Renal cortex interstitium (tissue), 11 donors: ENCODE measurements around the gene VWA5A. TPM values are rescaled to one million over a fixed set of nuclear protein-coding genes. Genes with fewer than 3 reads are reported as not detected.
"Not testable (repeated sequence)": the region's sequence is repeated elsewhere in the genome, so short reads cannot be mapped to it uniquely, and the experiment has no call there.

Source experiments
- DNase-seq, 11 donors: peaks; one replicate each; pipeline ENCODE4 v3.0.0-alpha.2; 2013; ENCODE audit warnings: low read depth in 9 of 11, low spot score in 4 of 11; ENCODE audit errors: extremely low read depth in 1 of 11
- polyA plus RNA-seq, 3 donors: library from polyadenylated mRNA; unstranded; fragments of 120-200 nt; gene quantifications; one replicate each; pipeline ENCODE4 v1.2.1, GENCODE V29; 2013; ENCODE audit not compliant: insufficient read length in 3 of 3

The VWA5A gene
- polyA plus RNA-seq, 3 donors: 12.0 to 14.7 (median 12.8) TPM

DNA sequence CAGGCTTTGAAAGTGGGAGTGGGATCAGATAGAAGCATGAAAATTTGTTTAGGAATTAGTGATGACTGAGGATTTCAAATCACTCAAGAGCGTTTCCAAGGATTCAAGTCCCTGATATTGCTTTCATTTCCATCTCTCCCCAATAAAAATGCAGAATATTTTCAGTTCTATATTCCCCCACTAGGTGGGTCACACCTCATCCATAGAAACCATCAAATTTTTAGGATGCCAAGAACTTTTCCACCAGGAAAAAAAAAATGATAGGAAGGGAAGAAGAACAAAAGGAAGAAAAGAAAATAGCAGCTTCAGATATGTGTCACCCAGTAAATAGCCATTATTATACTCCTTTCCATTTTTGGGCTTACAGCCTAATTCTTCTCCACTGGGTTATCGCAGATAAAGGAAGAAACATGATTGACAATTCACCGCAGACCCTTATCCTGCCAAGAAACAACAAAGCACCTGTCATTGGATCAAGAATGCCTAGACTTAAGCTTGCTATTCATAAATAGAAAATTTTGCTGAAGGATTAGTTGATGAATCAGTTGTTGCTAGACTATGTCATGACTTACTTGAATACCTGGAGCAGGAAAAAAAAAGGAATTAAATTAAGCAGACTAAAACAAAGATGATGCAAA, 37.6 kb downstream of the VWA5A start:
- no peak for DNase-seq

DNA sequence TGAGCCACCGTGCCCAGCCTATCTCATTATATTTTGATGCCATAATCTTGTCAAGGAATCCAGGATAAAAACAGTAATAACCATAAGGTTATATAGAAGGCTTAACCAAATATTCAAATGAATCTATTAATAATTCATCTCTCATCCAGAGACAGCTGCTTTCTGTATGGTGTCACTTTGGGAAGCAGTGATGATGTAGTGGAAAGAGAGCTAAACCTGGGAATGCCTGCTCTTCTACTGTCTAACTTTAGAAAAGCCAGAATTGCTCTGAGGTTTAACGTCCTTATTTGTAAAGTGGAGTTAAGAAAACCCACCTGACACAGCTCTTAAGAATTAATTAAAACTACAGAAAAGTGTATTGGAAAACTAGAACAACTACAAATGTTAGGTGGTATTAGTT, 38.6 kb downstream of the VWA5A start:
- DNase-seq: no peak

DNA sequence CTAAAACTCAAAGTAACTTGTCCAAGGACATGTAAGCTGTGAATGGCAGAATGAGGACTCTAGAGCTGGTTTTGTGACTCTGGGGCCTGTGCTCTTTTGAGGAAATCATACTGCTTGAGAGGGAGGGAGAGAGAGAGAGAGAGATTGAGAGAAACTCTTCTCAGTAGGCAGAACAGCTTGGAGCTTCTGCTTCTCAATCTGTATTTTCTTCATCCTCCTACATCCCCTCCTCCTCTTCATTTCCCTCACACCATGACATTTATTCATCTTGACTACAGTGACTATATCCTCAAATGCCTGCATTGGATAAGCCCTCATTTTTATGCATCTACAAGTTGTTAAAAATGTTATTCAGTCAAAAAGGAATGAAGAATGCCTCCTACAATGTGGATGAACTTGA, 44.2 kb downstream of the VWA5A start:
- DNase-seq: no peak

DNA sequence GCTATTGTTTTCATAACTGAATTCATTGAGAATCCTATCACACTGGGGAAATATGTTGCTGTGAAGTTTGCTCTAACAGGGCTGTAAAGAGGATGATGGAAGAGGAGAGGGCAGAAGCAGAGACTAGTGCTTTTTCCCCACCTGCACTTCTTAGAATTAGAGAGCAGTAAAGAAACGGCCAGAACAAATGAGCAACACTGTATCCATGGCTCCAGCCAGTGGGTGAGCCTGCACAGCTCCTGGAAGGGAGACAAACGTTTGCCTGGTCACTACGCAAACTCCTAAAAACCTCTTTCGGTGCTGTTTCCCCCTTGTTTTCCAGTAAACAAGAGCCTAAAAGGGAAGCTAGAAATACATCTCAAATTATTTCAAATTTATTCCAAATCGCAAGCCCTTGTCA, 45.7 kb downstream of the VWA5A start:
- DNase-seq: no peak

DNA sequence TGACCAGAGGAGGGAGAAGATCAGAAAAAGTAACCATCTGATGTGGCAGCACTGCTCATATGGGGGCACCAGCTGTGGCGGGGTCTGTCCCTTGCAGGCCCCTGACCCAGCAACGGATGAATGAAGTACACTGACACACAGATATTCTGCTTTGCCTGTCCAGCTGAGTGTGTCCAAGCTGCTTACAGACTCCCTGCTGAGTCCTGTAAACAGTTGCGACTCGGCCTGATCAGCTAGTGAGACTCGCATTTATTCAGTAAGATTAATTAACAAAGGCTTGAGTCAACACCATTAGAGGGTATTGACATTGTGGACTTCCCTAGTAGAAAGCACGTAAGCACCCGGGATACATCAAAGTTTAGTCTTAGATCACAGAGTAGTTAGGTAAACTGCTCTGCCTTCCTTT, 52.6 kb downstream of the VWA5A start:
- DNase-seq: no peak

DNA sequence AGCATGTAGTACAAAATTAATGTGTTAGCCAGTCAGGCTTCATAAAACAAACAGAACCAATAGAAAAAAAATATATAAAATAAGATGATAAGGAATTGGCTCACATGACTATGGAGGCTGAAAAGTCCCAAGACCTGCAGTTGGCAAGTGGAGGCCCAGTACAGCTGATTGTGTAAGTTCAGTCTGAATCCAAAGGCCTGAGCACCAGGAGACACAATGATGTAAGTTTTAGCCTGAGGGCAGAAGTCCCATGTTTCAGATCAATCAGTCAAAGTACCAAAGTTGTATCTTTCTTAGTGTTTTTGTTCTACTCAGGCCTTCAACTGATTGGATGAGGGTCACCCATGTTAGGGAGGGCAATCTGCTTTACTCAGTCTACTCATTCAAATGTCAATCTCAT, 53.5 kb downstream of the VWA5A start:
- DNase-seq: no peak

DNA sequence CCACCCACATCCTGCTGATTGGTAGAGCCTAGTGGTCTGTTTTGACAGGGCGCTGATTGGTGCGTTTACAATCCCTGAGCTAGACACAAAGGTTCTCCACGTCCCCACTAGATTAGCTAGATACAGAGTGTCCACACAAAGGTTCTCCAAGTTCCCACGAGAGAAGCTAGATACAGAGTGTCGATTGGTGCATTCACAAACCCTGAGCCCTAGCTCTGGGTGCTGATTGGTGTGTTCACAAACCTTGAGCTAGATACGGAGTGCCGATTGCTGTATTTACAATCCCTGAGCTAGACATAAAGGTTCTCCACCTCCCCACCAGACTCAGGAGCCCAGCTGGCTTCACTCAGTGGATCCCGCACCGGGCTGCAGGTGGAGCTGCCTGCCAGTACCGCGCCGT, 55.1 kb downstream of the VWA5A start:
- DNase-seq: not testable (repeated sequence)

DNA sequence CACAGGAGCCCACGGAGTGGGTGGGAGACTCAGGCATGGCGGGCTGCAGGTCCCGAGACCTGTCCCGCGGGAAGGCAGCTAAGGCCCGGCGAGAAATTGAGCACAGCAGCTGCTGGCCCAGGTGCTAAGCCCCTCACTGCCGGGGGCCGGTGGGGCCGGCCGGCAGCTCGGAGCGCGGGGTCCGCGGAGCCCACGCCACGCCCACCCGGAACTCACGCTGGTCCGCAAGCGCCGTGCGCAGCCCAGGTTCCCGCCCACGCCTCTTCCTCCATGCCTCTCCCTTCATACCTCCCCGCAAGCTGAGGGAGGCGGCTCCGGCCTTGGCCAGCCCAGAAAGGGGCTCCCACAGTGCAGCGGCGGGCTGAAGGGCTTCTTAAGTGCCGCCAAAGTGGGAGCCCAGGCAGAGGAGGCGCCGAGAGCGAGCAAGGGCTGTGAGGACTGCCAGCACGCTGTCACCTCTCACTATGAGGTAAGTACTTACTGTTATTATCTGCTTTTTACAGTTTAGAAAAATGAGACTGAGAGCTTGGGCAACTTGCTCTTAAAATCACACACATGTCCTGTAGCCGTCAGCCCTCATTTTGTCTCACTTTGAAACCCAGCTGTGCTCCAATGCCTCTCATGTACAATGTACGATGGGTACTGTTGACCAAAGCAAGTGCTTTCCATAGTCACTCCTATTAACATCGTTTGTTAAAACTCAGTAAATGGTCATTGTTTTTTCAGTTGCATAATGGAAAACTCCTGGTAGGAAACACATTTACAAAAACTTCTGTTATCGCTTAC, 55.7 kb downstream of the VWA5A start:
- DNase-seq: no peak

DNA sequence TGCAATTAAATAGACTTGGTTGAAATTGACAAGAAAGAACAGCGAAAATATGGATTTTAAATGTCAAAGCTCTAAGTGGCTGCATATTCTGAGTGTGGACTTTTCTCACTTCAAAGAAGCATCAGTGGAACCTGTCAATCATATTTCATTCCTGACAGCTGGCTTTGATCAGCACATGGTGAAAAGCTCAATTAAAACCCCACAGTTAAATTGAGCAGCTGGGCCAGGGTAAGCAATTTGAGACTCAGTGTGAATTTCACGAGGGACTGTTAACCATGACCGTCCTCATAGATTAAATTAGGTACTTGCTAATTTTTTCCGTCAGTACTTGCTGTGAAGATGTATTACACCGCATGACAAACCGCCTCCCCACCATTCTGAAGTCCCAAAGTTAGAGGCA, 56.9 kb downstream of the VWA5A start:
- DNase-seq: no peak

DNA sequence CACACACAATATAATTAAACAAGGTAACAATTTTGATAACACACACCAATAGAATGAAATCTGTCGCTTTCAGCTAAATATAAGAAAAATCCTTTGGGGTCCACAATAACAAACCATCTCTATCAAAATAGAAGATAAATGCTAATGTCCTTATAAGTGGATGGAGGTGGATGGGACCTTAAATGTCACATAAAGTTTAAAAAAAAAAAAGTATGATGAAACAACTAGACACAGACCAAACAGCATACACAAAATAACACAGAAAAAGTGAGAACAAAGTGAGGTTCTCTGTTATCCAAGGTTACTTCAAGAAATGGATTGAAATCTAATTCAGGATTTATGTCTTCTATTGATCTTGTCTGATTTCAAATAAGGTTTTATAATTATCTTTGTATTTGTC, 57.3 kb downstream of the VWA5A start:
- DNase-seq: no peak

DNA sequence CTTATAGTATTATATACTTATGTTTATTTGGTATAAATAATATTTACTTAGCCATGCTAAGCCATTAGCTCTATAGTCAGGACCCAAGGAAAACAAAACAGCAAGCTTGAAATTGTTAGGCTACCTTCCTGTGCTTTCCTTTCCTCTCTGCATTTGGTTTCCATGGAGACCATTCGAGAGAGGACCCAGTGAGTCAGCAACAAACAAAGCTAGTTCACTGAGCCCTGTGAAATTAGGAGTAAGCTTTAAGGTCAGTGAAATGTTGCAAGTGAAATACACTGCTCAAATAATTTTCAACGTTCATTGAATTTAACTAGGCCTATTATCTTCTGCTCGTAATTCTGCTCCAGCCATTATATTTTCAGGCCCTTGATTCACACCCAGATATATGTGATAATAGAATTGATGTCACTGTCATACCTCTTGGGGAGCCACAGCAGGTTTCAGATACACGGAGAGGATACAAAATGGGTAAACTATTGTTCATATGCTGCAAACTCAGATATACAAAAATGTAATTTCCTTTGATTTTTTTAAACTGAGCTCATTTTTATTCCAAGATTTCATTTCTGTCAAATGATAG, 58.8 kb downstream of the VWA5A start:
- peak in 2 of 11 donors; percentile 27 to 30 for DNase-seq

DNA sequence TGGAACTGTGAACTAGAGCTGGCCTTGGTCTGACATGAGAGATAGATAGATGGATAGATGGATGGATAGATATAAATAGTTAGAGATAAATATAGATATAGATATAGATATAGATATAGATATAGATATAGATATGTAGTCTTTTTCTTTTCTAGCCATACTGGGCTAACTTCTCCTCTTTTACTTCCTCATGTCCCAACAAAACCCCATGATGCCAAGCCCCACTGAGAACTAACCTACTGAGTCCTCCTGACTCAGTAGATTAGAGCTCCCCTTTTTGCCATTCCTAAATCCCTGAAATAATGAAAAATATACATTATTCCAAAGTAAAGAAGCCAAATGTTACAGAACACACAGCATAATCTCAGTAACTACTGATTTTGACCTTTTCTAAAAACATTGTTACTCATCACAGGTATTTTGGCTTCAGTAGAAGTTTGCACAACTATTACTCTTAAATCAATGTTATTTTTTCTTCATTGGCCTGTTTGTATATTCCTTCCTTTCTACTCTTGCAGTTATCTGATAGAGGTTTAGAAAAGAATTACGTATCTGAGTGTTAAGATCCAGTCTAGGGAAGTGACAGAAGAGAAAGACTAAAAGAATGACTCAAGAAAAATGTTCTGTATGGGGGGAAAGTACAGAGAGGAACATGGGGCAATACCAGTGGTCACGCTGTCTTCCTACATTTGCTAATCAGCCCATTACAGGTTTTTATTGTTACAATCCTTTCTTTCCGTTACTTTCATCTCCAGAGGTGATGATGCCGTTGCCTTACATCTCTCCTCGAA, 61.9 kb downstream of the VWA5A start:
- no peak for DNase-seq

DNA sequence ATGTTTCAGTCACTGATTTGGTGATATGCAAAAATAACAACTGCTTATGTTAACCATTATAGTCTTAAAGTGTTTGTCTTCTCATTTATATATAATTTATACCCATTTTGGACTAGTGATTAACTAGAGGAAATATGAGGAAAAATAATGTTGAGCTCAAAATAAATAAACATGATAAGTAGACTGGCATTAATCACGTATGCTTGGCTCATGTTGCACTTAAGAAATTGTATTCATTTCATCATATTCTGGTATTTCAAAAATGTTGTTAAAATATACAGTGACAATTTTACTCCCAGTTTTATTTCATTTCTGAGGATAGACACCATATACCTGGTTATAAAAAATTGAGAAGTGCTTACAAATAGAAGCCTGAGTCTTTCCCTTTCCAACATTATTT, 64.1 kb downstream of the VWA5A start:
- DNase-seq: no peak

DNA sequence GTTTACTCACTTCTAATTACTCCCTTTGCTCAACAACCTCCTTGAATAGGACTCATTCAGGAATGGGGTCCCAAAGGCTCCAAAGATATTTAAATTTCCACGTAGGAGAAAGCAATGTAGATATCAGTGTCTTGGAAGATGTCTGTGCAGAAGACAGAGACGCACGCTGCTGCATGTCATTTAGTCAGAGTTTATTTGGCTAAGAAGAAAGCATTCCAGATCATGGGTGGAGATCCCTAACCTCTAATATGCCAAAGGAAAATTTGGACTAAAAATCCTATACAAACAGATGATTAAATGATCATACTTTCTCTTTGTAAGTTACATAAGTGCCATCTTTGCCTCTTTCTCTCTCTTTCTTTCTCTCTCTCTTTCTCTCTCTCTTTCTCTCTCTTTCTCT, 67.8 kb downstream of the VWA5A start, which contains the start of gene OR10D3:
Gene OR10D3, plus strand, starts transcription at position 278 of the 400 bp plus-strand sequence. CDS start 1,925 bp downstream, outside the sequence.
- DNase-seq: no peak

DNA sequence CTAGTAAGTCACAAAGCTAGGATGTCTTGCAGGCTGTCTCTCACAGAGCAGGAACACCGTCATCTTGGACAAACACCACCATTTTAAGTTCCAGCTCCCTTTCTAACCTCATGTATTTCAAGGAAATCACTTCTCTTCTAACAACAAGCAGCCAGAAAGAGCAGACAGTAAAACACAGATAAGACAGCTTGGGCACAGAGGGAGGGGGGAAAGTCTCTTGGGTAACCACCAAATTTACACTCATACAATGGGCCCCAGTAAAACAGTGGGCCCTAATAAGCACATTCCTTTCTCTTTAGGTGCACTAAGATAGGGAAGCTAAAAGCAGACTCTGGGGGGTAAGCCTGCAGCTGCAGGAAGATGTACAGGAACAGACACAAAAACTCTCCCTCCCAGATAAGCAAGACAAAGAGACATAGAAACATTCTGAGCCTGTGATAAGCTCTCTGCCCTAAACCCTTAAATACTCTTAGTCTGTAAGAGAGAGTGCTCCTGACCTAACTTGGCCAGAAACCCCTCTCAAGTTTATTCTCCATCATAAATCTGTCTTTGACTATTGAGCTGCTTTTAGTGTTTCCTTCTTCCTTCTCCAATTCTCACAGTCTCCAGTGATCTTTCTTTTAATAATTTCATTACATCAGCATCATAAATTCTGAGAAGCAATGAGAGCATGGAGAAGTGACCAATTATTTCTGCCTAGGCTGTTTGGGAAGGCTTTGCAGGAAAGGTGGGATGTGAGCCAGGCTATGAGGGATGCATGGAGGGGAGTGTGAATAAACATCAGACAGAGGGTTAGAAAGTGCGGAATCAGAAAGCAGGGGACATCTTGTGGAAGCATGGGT, 75.3 kb downstream of the VWA5A start:
- DNase-seq: peak in 6 of 11 donors; percentile 8 to 22 (median 14)

DNA sequence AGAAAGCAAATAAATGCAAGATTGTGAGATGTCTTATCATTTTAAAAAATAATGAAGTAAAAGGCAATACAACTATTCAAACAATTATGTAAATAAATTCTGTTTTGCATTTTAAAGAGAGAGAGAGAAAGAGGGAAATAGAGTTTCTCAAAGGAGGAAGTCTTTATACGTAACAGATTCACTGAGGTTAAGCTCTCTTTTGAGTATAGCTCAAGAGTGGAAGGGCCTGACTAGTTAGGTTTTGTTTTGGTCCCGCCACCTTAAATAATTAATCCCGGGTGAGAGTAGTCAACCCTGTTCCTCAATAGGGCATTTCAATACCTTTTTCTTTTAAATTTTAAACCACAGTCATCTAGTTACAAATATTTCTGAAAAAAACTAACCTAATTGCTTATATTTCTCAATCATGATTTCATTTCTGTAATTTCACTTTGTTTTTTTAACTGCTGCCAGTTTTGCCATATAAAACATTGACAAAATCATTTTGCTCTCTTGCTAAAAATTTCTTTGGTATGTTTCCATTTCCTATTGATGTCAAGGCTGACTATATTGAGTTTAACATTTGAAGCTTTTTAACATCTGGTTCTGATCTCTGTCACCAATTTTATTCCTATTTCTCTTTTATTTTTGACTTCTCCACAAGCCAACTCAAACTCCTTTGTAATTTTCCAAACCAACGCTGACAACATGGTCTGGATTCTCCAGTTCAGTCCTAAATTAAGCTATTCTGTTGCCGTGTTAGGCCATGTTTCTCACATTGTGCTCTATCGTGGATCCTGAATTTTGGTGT, 78.2 kb downstream of the VWA5A start:
- no peak for DNase-seq

DNA sequence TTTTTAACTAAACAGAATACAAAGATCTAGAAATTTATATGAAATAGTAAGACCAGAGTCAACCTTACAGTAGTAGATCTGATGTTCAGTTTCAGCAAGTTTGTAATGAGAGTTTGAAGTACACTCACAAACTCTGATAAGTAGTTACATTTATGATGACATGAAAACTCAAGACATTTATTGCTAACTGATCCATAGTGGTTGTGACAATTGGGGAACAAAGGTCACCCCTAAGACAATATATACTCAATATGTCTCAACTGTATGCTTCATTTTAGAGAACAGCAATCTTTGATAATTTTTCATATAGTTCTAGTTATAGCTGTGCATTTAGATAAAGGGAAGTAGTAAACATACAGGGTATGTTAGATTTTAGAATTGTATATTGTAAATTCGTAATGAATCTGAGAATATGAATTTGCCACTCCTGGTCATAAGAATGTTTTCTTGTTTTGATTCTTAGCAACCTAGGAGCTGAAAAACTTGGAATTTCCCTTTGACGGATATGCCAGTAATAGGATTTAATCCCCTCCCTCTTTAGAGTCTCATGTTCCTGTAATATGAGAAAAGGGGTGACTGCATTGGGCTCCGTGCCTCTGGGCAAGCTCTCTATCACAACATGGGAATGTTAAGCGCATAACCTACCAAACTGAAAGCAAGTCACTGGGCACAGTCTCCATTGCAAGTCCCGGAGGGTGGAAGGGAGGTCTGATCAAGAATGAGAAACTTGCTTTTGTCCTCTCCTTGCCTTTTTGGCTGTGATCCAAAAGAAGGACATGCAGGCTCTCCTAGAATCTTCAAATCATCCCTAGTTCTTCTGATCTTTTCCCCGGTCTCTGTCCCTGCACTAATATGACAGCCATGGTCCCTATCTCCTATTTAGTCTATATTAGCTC, 79.3 kb downstream of the VWA5A start:
- no peak for DNase-seq
